HEK293 (cell line): ENCODE measurements around the gene ZNF43.

Source experiments
- CTCF ChIA-PET: fragments of 350-600 bp; formaldehyde crosslinking; extraction: SDS; loops from one replicate; lab custom pipeline; 2021; ENCODE audit warnings: antibody characterized with exemption; lab: Yijun Ruan, JAX
- POLR2A ChIA-PET: fragments of 300-600 bp; formaldehyde crosslinking; extraction: SDS; loops from one replicate; lab custom pipeline; 2020; ENCODE audit warnings: antibody characterized with exemption, inconsistent platforms; lab: Yijun Ruan, JAX
- H3K27ac ChIP-seq: fragments of 200-500 bp; sonication (Bioruptor generic); 2 replicates; pipeline ENCODE4 v1.5.1; 2014; ENCODE audit warnings: low read depth, low read length, control low read depth, inconsistent platforms; ENCODE audit errors: extremely low read depth
- H3K36me3 ChIP-seq, 2 experiments: fragments of 200-500 bp in 1 of 2; sonication (Bioruptor generic) in 1 of 2; 1 replicate in 1 of 2; 2 replicates in 1 of 2; pipeline ENCODE4 v1.5.1; 2014 to 2017; ENCODE audit warnings: inconsistent platforms in 2 of 2, low read length in 2 of 2; ENCODE audit not compliant: control insufficient read depth in 2 of 2, insufficient read depth in 1 of 2
- H3K4me1 ChIP-seq: fragments of 200-500 bp; sonication (Bioruptor generic); 2 replicates; pipeline ENCODE4 v1.5.1; 2014; ENCODE audit warnings: mild to moderate bottlenecking, low read length, inconsistent platforms; ENCODE audit not compliant: control insufficient read depth, insufficient read depth
- H3K4me3 ChIP-seq: 2 replicates; pipeline ENCODE4 v1.5.1; 2011; ENCODE audit warnings: low read depth, mild to moderate bottlenecking, control low read depth, low read length, moderate library complexity
- H3K9me3 ChIP-seq: fragments of 200-500 bp; sonication (Bioruptor generic); 2 replicates; pipeline ENCODE4 v1.5.1; 2014; ENCODE audit warnings: low read depth, low read length, inconsistent platforms; ENCODE audit not compliant: control insufficient read depth, insufficient read depth
- MYNN ChIP-seq: fragments of 450-650 bp; formaldehyde crosslinking; IDR thresholded peaks from 2 replicates; pipeline ENCODE4 v1.5.1; 2016; ENCODE audit warnings: missing biosample characterization, missing genetic modification characterization, borderline replicate concordance
- PRDM10 ChIP-seq: fragments of 450-650 bp; formaldehyde crosslinking; IDR thresholded peaks from 2 replicates; pipeline ENCODE4 v1.5.1; 2016; ENCODE audit warnings: missing biosample characterization, missing genetic modification characterization
- SP3 ChIP-seq: fragments of 450-650 bp; formaldehyde crosslinking; IDR thresholded peaks from 2 replicates; pipeline ENCODE4 v1.5.1; 2016; ENCODE audit warnings: missing biosample characterization, missing genetic modification characterization
- ZBTB7A ChIP-seq: fragments of 450-650 bp; formaldehyde crosslinking; IDR thresholded peaks from 2 replicates; pipeline ENCODE4 v1.5.1; 2016; ENCODE audit warnings: low read depth, missing biosample characterization, missing genetic modification characterization
- ZNF350 ChIP-seq: fragments of 450-650 bp; formaldehyde crosslinking; IDR thresholded peaks from 2 replicates; pipeline ENCODE4 v1.5.0; 2017; ENCODE audit warnings: missing biosample characterization, mild to moderate bottlenecking, missing genetic modification characterization
- ZNF37A ChIP-seq: fragments of 450-650 bp; IDR thresholded peaks from 2 replicates; pipeline ENCODE4 v1.5.1; 2018; ENCODE audit warnings: missing biosample characterization, missing genetic modification characterization
- ZNF394 ChIP-seq: fragments of 450-650 bp; formaldehyde crosslinking; IDR thresholded peaks from 2 replicates; pipeline ENCODE4 v1.5.1; 2016; ENCODE audit warnings: missing biosample characterization, missing genetic modification characterization, mild to moderate bottlenecking, moderate library complexity, borderline replicate concordance
- ZNF398 ChIP-seq: fragments of 450-650 bp; formaldehyde crosslinking; IDR thresholded peaks from 2 replicates; pipeline ENCODE4 v1.5.1; 2017; ENCODE audit warnings: missing biosample characterization, missing genetic modification characterization
- ZNF518A ChIP-seq: fragments of 450-650 bp; formaldehyde crosslinking; conservative IDR thresholded peaks from 2 replicates; pipeline ENCODE4 v1.5.1; 2016; ENCODE audit warnings: low read depth, missing biosample characterization, missing genetic modification characterization
- ZNF76 ChIP-seq: fragments of 450-650 bp; formaldehyde crosslinking; IDR thresholded peaks from 2 replicates; pipeline ENCODE4; 2016; ENCODE audit warnings: low read depth, missing biosample characterization, missing genetic modification characterization, borderline replicate concordance
- ZSCAN16 ChIP-seq: fragments of 450-650 bp; formaldehyde crosslinking; IDR thresholded peaks from 2 replicates; pipeline ENCODE4 v1.5.1; 2016; ENCODE audit warnings: missing biosample characterization, missing genetic modification characterization
- TF ChIP-seq, protein P1 (sequence below): fragments of 450-650 bp; formaldehyde crosslinking; IDR thresholded peaks from 2 replicates; pipeline ENCODE4 v1.5.1; 2016; ENCODE audit warnings: missing biosample characterization, missing genetic modification characterization, borderline replicate concordance

Gene ZNF43

GRCh38 chr19:21838646-21839045 is 2.7 kb upstream of the ZNF43 start:
- POLR2A ChIA-PET = interaction anchor here (2.1 kb wide), 1 partner anchor 13 kb away, joined by 5 read pairs; no protein-coding TSS in a partner anchor
- no peaks in the 10 kb centered on the region for H3K9me3 ChIP-seq
- no peak overlapping the region for H3K4me3 ChIP-seq
- H3K4me1 ChIP-seq = no peaks in the 10 kb centered on the region
- CTCF ChIA-PET = interaction anchor here (0.6 kb wide), 2 partner anchors 9 to 13 kb away, joined by 3 read pairs; no protein-coding TSS in a partner anchor
- H3K36me3 ChIP-seq = peaks cover 0 to 72% of the 10 kb centered on the region in 2 experiments; a peak in 2 of 3 replicates
- TF ChIP-seq SP3 (no peak), ZNF518A (tag by site-specific recombination) (no peak), ZSCAN16 (tag by site-specific recombination) (no peak), ZNF394 (tag by site-specific recombination) (no peak), ZBTB7A (tag by site-specific recombination) (no peak), ZNF398 (tag by site-specific recombination) (no peak), ZNF350 (no peak), PRDM10 (tag by site-specific recombination) (no peak), ZNF76 (tag by site-specific recombination) (no peak), MYNN (tag by site-specific recombination) (no peak), ZNF37A (tag by site-specific recombination) (no peak)
- TF ChIP-seq, protein P1, sequence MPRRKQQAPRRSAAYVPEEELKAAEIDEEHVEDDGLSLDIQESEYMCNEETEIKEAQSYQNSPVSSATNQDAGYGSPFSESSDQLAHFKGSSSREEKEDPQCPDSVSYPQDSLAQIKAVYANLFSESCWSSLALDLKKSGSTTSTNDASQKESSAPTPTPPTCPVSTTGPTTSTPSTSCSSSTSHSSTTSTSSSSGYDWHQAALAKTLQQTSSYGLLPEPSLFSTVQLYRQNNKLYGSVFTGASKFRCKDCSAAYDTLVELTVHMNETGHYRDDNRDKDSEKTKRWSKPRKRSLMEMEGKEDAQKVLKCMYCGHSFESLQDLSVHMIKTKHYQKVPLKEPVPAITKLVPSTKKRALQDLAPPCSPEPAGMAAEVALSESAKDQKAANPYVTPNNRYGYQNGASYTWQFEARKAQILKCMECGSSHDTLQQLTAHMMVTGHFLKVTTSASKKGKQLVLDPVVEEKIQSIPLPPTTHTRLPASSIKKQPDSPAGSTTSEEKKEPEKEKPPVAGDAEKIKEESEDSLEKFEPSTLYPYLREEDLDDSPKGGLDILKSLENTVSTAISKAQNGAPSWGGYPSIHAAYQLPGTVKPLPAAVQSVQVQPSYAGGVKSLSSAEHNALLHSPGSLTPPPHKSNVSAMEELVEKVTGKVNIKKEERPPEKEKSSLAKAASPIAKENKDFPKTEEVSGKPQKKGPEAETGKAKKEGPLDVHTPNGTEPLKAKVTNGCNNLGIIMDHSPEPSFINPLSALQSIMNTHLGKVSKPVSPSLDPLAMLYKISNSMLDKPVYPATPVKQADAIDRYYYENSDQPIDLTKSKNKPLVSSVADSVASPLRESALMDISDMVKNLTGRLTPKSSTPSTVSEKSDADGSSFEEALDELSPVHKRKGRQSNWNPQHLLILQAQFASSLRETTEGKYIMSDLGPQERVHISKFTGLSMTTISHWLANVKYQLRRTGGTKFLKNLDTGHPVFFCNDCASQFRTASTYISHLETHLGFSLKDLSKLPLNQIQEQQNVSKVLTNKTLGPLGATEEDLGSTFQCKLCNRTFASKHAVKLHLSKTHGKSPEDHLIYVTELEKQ (tag by site-specific recombination) = no peak
- no peak overlapping the region for H3K27ac ChIP-seq
